Dedifferentiated amniotic fluid mesenchymal stem cell (primary cell): Measurements from ENCODE around the gene DRGX.

Source experiments
- DNase-seq: peaks from one replicate; pipeline ENCODE4 v3.0.0-alpha.2; 2016; ENCODE audit errors: extremely low spot score

Gene DRGX

DNA sequence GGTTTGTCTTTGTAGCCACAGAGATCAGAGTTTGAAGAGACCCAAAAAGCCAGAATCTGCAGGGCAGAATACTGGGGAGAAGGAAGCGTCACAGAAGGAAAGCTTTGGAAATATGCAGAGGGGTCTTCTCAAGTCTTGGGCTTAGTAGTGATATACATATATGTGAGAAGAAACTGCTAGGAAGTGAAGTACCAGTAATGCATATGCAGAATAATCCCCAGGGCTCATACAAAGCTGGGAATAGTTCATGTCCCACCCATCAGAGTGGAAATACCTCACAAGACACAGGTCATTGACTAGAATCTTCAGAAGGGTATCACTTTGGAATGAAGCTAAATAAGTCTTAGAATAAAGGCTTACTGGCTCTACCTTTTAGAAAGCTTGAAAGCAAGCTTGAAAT, 57.3 kb downstream of the DRGX start:
- DNase-seq = no peak

DNA sequence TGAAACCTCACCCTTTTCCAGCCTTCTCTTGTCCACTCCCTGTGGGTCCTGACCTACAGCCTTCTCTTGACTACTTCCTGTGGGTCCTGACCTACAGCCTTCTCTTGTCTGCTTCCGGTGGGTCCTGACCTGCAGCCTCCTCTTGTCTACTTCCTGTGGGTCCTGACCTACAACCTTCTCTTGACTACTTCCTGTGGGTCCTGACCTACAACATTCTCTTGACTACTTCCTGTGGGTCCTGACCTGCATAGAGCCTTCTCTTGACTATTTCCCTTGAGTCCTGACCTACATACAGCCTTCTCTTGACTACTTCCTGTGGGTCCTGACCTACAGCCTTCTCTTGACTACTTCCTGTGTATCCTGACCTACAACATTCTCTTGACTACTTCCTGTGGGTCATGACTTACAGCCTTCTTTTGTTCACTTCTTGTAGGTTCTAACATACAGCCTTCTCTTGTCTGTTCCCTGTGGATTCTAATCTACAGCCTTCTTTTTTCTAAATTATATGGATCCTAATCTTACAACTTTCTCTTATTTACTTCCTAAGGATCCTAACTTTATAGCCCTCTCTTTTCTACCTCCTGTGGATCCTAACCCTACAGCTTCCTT, 60.4 kb downstream of the DRGX start:
- DNase-seq = no peak

DNA sequence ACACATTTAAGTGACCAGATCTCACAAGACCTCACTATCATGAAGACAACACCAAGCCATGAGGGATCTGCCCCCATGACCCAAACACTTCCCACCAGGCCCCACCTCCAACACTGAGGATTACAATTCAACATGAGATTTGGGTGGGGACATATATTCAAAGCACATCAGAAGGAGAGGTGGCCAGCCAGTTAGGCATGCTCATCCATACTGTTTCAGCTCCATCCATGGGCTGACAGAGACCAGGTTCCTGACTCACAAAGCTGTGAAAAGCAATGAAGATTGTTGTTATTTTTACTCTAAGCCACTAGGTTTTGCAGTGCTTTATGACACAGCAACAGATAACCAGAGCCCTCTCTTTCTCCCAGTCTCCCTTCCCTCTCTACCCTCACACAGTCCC, 60.9 kb downstream of the DRGX start:
- no peak for DNase-seq

DNA sequence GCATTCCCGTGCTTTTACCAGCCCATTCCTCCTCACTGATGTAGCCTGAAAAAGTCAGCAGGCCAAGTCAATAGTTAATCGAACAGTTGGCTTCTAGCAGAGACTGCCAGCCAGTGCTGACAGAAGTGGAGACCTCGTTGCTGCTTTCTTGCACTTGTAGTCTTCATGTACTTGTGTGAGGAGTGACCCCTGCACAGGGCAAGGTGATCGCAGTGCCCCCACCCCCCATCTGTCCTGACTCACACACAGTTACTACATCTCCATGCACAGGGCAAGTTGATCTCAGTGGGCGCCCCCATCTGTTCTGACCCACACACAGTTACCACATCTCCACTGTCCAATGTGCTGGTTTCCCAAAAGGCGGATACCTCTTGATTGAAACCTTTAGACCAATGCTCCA, 62.7 kb downstream of the DRGX start:
- no peak for DNase-seq

DNA sequence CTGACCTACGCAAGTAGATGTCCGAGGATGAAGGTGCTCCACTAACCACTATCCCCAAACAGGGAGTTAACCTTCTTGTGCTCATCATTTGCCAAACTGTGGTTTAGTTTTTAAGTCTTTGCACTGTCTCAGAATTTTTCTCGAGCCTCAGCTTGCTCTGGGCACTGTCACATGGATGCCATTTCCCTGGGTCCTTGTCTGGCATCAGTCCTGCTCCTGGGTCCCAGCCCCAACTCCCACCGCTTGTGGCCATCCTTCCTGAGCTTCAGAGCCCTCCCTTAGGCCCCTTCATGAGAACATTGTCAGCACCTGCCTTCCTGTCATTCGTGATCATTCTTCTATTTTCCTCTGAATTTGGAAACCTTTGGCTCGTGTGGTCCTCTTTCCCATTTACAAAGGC, 63.1 kb downstream of the DRGX start:
- no peak for DNase-seq

DNA sequence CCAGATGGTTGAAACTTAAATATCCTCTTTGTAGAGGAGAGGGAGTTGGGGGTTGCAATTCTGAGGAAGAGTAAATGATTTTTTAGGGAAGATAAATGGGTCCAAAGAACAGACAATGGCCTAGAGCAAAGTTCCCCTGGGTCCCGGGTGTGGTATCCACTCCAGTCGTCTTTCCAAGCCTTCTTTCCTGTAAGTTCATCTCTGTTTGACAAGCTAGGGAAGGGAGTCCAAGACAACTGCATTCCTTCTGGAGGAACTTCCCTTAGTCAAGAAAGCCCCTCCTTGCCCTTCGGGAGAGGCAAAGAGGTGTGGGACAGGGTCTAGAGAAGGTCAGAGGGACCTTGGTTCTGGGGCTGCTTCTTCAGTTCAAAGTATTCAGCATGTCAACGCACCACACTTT, 63.6 kb downstream of the DRGX start:
- DNase-seq = no peak

DNA sequence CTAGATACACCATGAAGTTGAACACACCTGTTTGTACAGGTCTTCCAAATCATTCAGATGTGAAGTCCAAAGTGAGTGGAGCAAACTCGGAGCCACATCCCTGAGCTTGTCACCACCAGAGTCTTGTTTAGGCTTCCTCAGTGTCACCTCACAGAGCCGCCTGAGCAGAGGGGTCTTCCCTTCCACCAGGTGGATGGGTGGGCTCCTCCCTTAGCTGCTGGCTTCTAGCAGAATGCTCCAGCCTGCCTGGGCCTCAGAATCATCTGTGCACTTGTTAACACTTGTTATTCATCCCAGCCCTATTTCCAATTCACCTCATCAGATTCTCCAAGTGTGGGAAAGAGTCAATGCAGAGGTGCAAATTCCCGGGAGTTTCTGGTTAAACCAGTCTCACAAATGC, 64.5 kb downstream of the DRGX start:
- DNase-seq = no peak

DNA sequence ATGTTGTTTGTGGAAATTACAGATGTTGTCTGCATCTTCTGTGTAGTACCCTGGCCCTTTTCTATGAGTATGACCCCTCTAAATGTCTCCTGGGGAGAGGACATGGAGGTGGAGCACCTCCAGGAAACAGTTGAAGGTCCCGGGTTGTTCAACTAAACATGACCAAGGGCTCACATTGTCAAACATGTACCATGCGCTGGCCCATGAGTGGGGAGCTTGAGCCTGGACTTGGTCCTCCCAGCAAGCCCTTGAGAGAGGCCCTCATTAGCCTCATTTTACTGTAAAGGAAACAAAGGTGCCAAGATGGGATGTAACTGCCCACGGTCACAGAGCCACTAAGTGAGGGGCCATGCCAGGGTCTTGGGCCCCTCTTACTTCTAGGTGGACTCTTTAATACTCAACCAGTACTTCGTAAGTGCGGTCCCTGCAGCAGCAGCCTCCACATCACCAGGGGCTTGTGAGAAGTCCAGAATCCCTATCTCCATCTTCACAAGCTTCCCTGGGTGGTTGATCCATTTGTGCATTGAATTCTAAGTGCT, 65.7 kb downstream of the DRGX start:
- DNase-seq = no peak

DNA sequence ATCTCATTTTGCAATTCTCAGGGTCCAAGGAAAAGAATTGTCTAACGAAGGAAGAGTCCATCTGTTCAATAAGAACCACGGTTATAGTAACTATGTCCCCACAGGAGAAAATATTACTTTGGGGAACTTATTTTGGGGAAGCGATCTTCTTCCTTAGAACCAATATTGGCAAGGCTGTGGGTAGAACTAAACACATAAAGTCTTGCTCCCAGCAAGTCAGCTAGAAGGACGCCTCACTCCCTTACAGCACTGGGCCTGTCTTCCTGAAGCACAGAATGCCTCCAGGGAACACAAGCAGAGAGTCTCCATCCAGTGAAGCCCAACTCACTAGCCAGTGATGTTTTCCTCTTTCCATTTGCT, 66.8 kb downstream of the DRGX start:
- DNase-seq = no peak

DNA sequence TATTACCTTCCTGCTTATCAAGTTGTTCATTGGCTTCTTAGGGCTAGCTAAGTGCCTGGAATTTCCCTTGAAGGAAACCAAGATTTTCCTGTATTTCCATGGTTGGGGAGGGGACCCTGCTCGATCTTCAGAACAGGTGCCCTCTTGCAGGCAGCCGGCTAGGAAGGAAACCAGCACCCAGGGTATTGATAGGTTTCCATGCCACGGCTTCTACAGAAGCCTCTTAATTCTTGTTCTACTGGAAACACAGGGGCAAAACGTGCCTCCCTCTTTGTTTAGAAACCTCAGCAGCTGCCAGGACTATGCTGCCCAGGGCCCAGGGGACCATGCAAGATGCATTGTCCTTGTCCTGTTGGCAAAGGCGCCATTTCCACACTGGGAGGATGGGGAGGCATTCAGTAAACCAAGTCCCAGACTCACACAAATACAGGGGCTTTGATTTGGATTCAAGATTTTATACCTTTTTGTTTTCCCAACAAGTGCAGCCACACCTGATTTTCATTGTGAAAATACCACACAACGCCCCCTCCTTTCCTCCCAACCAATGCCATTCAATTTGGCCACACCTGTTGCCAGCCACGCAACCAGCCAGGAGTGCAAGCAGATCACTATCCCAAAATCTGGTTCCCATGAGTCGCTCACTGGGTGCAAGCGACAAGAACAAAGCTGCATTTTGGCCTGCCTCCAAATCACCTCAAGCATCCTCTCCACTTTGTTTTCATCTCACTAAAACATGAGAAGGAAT, 67.3 kb downstream of the DRGX start:
- DNase-seq = no peak

DNA sequence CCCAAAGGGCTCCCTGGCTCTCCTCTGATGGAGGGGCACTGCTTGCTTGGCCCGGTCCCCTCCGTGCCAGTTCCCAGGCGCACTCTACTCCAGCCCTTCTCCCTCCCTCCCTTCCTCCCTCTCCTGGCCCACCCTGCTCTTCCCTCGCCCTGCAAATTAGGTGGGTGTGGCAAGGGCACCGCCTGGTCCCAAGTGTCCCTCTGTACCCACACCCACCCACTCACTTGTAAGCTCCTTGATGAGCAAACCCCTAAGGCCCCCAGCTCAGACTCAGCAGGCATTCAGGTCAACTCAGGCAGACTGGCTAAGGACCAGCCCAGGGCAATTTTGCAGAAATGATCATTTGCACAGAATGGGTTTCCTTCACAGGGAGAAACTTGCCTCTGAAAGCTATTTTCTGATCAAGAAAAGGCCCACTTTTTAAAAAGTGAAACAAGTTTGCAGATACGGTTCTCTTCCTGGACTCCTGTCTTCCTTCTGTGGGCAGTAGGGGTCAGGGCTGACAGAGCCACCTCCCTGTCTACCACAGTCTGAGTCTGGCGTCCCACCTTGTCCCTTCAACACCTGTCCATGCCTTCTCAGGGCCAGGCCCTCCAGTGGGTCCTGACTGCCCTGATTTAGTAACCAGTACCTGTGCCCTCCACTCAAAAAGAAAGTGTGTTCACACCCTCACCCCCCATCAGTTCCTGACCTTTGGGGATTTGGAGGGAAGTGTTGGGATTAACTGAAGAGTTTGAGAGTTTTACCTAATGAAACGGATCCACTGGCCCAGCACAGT, 68.7 kb downstream of the DRGX start:
- no peak for DNase-seq

DNA sequence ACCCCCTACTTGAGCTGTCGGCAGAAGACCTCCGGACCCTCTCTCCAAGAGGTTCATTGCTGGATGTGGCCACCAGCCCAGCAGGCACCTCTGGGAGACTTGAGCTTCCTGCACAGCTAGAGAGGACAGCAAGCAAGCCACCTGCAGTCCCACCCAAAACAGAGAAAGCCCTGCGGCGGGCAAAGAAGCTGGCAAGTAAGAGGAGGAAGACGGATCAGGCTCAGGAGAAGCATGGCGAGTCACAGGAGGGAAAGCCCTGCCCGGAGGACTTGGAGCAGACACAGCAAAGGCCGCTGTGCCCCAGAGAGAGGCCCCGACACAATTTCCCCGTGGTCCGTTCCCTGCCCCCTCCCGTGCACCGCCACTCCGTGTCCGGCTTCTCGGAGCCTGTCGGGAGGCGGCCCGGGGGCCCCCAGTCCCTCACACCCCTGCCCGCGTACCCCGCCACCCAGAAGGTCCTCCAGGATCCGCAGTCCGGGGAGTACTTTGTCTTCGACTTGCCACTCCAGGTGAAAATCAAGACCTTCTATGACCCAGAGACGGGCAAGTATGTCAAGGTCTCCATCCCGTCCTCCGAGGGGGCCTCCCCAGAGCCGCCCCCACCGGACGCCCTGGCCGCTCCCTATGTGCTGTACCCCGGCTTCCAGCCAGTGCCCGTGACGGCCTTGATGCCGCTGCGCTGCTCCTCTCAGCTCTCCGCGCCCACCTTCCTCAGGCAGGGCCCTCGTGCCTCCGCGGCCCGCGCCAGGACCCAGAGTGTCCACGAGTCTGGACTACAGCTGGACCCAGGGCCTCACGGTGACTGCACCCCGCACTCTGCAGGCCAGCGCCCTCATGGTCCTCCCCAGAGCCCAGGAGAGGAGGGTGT, 69.7 kb downstream of the DRGX start:
- no peak for DNase-seq

DNA sequence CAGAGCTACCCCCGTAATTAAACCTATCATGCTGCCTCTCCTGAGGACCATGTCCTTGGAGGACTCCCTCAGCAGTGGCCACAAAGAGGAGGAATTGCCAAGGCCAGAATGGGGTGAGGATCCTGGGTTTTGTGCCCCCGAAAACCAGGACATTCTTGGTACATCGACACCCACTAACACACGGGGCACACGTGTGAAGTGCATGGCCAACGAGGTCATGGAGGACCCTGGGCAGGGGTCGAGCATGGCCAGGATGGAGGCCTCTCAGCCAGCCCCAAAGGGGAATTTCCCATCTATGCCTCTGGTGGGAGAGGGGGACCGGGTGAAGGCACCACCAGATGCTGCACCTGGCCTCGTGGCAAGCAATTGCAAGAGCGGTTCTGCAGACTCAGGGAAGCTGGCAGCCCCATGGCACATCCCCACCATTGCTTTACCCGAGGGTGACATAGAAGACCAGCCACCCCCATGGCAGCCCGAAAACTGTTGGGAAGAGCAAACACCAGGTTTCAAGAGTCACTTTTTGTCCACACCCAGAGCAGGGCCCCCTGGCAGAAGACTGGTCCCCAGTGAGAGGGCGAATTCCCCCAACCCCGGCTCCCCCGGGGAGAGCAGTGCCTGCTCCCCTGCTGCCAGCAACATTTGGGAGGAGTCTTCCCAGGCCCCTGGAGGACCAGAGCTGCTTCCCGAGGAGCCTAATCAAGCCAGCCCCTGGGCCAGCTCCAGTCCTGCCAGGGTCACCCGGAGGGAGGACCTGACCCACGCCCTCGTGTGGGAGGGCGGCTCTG, 70.6 kb downstream of the DRGX start:
- DNase-seq = no peak

DNA sequence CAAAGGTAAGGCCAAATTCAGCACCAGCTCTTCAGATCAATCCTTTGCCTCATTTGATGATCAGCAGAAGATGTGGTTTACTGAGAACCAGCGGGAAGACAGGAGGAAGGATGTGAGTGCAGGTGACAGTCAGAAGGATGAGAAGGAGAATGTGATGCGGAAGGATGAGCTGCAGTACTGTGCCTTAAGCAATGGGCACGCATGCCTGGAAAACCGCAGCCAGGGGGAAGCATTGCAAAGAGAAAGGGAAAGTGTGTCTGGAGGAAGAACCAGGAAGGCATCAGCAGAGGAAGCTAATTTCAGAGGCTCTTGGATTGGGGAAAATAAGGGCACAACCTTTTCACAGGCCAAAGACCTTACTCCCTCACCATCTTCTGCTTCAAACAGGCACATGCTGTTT, 71.2 kb downstream of the DRGX start:
- DNase-seq = no peak

DNA sequence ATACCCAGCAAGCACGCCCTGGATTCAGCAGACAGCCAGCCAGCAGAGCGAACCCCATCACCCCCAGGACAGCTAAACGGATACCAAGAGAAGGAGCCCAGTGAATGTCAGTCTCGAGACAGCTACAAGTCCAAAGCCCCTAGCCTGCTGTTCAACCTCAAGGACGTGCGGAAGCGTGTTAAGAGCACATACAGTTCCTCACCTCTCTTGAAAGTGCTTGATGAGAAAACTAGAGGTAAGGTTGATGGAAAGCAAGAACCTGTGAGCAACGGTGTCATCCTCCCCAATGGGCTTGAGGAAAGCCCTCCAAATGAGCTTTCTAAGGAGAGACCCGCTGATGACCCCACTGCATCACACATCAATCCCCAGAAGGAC, 72.0 kb downstream of the DRGX start:
- DNase-seq = no peak

DNA sequence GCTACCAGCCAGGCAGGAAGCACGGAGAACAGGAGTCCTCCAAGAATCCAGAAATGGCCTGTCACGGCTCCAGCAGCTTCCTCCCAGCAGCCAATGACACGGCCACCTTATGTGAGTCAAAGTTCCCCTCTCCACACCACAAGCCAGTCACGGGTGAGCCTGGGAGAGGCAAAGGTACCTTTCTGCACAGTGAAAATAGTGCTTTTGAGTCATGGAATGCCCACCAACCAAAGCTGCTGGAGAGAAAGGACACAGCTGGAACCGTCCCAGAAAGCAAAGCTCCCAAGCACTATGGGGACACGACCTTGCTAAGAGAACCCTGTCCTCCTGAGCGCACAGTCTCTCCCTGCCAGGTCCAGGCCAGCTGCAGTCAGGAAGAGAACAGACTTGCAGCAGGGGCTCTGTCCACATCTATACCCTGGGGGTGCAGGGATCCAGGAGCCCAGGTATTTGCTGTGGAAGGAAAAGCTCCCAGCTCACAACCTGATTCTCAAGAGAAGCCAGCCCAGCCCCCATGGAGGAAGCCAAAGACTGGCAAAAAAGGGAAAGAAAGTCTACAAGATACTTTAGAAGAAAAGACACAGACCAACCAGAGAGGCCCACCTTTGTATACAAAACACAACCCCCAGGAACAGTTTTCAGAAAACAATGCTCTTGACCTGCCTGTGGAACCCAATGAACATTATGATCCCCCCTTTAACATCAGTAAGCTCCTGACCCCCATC, 72.6 kb downstream of the DRGX start:
- no peak for DNase-seq

DNA sequence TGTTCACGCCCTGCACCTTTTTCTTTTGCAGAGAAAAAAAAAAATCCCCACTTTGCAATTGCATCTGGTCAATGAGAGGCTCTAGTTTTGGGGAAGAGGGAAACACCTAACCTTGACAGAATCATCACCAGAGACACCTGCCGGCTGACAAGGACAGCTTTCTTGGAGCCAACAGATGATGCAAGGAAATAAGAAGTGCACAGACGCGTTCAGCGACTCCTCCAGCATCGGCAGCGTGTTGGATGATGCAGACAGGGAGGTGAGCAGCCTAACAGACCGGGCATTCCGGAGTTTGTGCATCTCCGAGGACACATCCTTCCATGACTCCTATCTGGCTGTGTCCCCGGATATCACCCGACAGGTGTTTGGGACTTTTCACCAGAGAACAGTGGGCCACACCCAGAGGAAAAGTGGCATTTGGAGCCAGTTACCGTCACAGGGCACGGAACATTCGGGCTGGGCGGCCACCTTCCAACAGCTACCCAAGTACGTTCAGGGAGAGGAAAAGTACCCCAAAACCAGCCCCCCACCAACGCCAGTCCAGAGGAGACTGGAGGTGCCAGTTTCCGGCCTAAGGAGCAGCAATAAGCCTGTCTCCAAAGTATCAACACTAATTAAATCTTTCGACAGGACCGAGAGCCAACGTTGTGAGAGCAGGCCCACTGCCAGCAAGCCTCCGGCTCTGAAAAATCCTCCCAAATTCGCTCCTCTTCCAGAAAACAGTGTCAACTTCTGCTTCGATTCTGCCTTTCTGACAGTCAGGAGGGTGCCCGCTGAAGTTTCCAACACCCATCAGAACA, 73.3 kb downstream of the DRGX start:
- DNase-seq = no peak

DNA sequence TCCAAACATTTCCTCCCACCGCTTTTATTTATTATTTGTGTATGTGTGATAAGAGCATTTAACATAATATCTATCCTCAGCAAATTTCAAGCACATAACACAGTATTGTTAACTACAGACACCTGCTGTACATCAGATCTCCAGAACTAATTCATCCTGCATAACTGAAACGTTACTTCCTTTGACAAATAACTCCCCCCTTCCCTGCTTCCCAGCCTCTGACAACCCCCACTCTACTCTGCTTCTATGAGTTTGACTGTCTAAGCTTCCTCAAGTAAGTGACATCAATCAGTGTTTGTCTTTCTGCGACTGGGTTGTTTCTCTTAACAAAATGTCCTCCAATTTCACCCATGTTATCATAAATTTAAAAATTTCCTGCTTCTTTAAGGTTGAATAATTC, 74.9 kb downstream of the DRGX start:
- no peak for DNase-seq

DNA sequence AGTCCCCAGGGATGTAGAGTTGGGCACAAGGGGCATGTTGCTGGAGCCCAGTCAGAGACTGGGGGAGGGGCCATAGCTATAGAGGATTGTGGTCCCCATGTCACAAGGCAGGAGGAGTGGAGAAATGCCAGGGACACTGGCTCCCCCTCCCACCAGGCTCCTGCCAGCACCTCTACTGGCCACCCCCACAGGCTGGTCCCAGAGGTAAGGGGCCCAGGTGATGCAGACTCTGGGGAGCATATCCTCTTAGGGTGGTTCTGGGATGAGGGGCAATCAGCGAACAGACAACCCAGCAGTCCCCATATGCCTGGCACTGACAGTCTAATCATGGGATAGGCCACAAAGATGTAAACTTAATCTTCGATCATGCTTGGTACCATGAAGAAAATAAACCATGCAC, 75.7 kb downstream of the DRGX start:
- no peak for DNase-seq

DNA sequence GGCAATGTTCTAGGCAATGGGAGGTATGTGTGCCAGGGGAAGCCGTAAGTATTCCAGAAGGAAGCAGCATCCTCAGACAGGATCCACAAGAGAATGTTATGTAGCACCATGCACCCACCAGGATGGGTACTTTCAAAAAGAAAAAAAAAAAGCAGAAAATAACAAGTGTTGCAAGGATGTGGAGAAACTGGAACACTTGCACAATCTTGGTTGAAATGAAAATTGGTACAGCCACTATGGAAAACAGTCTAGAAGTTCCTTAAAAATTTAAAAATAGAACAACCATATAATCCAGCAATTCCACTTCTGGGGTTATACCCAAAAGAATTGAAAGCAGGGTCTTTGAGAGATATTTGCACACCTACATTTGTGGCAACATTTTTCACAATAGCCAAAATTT, 76.7 kb downstream of the DRGX start:
- DNase-seq = no peak
